IMR-90 (cell line): ENCODE measurements around the gene AK2. TPM values are rescaled to one million over a fixed set of nuclear protein-coding genes. Genes with fewer than 3 reads are reported as not detected.

ENCODE experiments used
- ATAC-seq: fragments of 200-7000 bp; cut with Tn5 transposase; 2 replicates; pipeline ENCODE4 v1.9.1; 2020; ENCODE audit warnings: low read depth, mild to moderate bottlenecking, moderate library complexity
- BruUV-seq: library from RNA; stranded (reverse); fragments of 400-500 nt; replicated peaks from 2 replicates; lab custom pipeline; 2021; lab: Mats Ljungman, UMichigan
- CTCF ChIA-PET: fragments of 300-600 bp; formaldehyde crosslinking; extraction: SDS; loops from one replicate; lab custom pipeline; 2021; ENCODE audit warnings: antibody characterized with exemption; lab: Yijun Ruan, JAX
- POLR2A ChIA-PET: fragments of 300-600 bp; sonication (Branson Sonifier 250); formaldehyde crosslinking; loops from one replicate; lab custom pipeline; 2022; ENCODE audit warnings: antibody characterized with exemption; ENCODE audit not compliant: unreplicated experiment; lab: Charles Lee
- DNase-seq: peaks from one replicate; pipeline ENCODE4 v3.0.0; 2013
- H2AFZ ChIP-seq: replicated peaks from 2 replicates; pipeline ENCODE3; 2013; ENCODE audit warnings: low read length, mild to moderate bottlenecking; ENCODE audit not compliant: poor library complexity
- H2AK5ac ChIP-seq: 2 replicates; pipeline ENCODE4 v1.6.1; 2013; ENCODE audit warnings: low read depth, low read length, inconsistent platforms
- H2AK9ac ChIP-seq: replicated peaks from 2 replicates; pipeline ENCODE3; 2013; ENCODE audit warnings: mild to moderate bottlenecking, low read depth, low read length, moderate library complexity; ENCODE audit not compliant: poor library complexity
- H2BK120ac ChIP-seq: 2 replicates; pipeline ENCODE4 v1.6.1; 2013; ENCODE audit warnings: low read depth, low read length, inconsistent platforms
- H2BK15ac ChIP-seq: 3 replicates; pipeline ENCODE4 v1.6.1; 2013; ENCODE audit warnings: low read depth, low read length, inconsistent platforms
- H2BK20ac ChIP-seq: 2 replicates; pipeline ENCODE4 v1.6.1; 2013; ENCODE audit warnings: low read depth, mild to moderate bottlenecking, inconsistent platforms, low read length, moderate library complexity
- H2BK5ac ChIP-seq: 2 replicates; pipeline ENCODE4 v1.6.1; 2013; ENCODE audit warnings: mild to moderate bottlenecking, low read depth, low read length, inconsistent platforms; ENCODE audit not compliant: poor library complexity, severe bottlenecking
- H3K14ac ChIP-seq: replicated peaks from 2 replicates; pipeline ENCODE4 v1.6.1; 2013; ENCODE audit warnings: low read depth, low read length, inconsistent platforms
- H3K18ac ChIP-seq: 2 replicates; pipeline ENCODE4 v1.6.1; 2013; ENCODE audit warnings: low read depth, low read length, control low read depth
- H3K23ac ChIP-seq: 2 replicates; pipeline ENCODE4 v1.6.1; 2013; ENCODE audit warnings: low read depth, low read length, inconsistent platforms
- H3K27ac ChIP-seq: 2 replicates; pipeline ENCODE4 v1.5.1; 2013; ENCODE audit warnings: mild to moderate bottlenecking, control low read depth, low read length; ENCODE audit not compliant: insufficient read depth
- H3K27me3 ChIP-seq: 2 replicates; pipeline ENCODE4 v1.6.1; 2013; ENCODE audit warnings: low read length; ENCODE audit not compliant: control insufficient read depth, insufficient read depth
- H3K36me3 ChIP-seq: 2 replicates; pipeline ENCODE4 v1.6.1; 2013; ENCODE audit warnings: low read length, mixed read lengths; ENCODE audit not compliant: control insufficient read depth, insufficient read depth
- H3K4ac ChIP-seq: 2 replicates; pipeline ENCODE4 v1.6.1; 2013; ENCODE audit warnings: low read depth, low read length, inconsistent platforms
- H3K4me1 ChIP-seq: 2 replicates; pipeline ENCODE4 v1.6.1; 2013; ENCODE audit warnings: low read length, mixed read lengths; ENCODE audit not compliant: control insufficient read depth, insufficient read depth
- H3K4me2 ChIP-seq: 2 replicates; pipeline ENCODE4 v1.6.1; 2013; ENCODE audit warnings: low read depth, mild to moderate bottlenecking, control low read depth, low read length, moderate library complexity
- H3K4me3 ChIP-seq: 2 replicates; pipeline ENCODE4 v1.5.1; 2013; ENCODE audit warnings: low read depth, mild to moderate bottlenecking, control low read depth, low read length, moderate library complexity; ENCODE audit not compliant: insufficient read depth
- H3K56ac ChIP-seq: 2 replicates; pipeline ENCODE4 v1.6.1; 2013; ENCODE audit warnings: low read length, inconsistent platforms; ENCODE audit not compliant: insufficient read depth; ENCODE audit errors: extremely low read depth
- H3K79me1 ChIP-seq, 2 experiments: 2 replicates each; pipeline ENCODE4 v1.6.1; 2013; ENCODE audit warnings: low read length in 2 of 2, inconsistent platforms in 1 of 2, low read depth in 1 of 2
- H3K9ac ChIP-seq: 2 replicates; pipeline ENCODE4 v1.6.1; 2013; ENCODE audit warnings: low read depth, low read length, control low read depth
- H3K9me1 ChIP-seq: 2 replicates; pipeline ENCODE4 v1.6.1; 2013; ENCODE audit warnings: low read length, inconsistent platforms; ENCODE audit not compliant: insufficient read depth
- H3K9me3 ChIP-seq: 2 replicates; pipeline ENCODE4 v1.6.1; 2013; ENCODE audit warnings: low read length; ENCODE audit not compliant: control insufficient read depth, insufficient read depth
- H4K20me1 ChIP-seq: 2 replicates; pipeline ENCODE4 v1.6.1; 2013; ENCODE audit warnings: low read length, inconsistent platforms; ENCODE audit not compliant: insufficient read depth
- H4K5ac ChIP-seq: 2 replicates; pipeline ENCODE4 v1.6.1; 2013; ENCODE audit warnings: mild to moderate bottlenecking, low read depth, low read length, control low read depth
- H4K8ac ChIP-seq, 2 experiments: 2 replicates each; pipeline ENCODE4 v1.6.1; 2013; ENCODE audit warnings: low read depth in 2 of 2, low read length in 2 of 2, control low read depth in 1 of 2, inconsistent platforms in 1 of 2
- H4K91ac ChIP-seq: 2 replicates; pipeline ENCODE4 v1.6.1; 2013; ENCODE audit warnings: low read depth, low read length, inconsistent platforms; ENCODE audit not compliant: insufficient read depth
- BHLHE40 ChIP-seq: fragments of 150-350 bp; IDR thresholded peaks from 2 replicates; pipeline ENCODE4 v1.6.1; 2016; ENCODE audit warnings: mild to moderate bottlenecking, low read depth, low read length
- CEBPB ChIP-seq: IDR thresholded peaks from 2 replicates; pipeline ENCODE4 v1.6.1; 2012; ENCODE audit warnings: low read depth, low read length, improper control_type of control experiment
- CTCF ChIP-seq: conservative IDR thresholded peaks from 2 replicates; pipeline ENCODE4 v1.5.1; 2012; ENCODE audit warnings: mild to moderate bottlenecking, low read depth, low read length, improper control_type of control experiment
- ELK1 ChIP-seq: fragments of 150-350 bp; IDR thresholded peaks from 2 replicates; pipeline ENCODE4 v1.6.1; 2016; ENCODE audit warnings: low read depth, mild to moderate bottlenecking, low read length, moderate library complexity, borderline replicate concordance
- MAZ ChIP-seq: IDR thresholded peaks from 2 replicates; pipeline ENCODE4 v1.6.1; 2012; ENCODE audit warnings: low read depth, mild to moderate bottlenecking, low read length, improper control_type of control experiment, moderate library complexity, borderline replicate concordance
- POLR2A ChIP-seq: IDR thresholded peaks from 2 replicates; pipeline ENCODE4 v1.6.1; 2012; ENCODE audit warnings: mild to moderate bottlenecking, low read depth, low read length
- RAD21 ChIP-seq: IDR thresholded peaks from 2 replicates; pipeline ENCODE4 v1.6.1; 2012; ENCODE audit warnings: low read length, improper control_type of control experiment
- SMC3 ChIP-seq: fragments of 150-350 bp; IDR thresholded peaks from 2 replicates; pipeline ENCODE4 v1.6.1; 2016; ENCODE audit warnings: low read depth, mild to moderate bottlenecking, antibody characterized with exemption, low read length, moderate library complexity
- USF2 ChIP-seq: fragments of 150-350 bp; IDR thresholded peaks from 2 replicates; pipeline ENCODE4 v1.6.1; 2017; ENCODE audit warnings: mild to moderate bottlenecking, antibody characterized with exemption, low read length, low read depth
- WGBS, 2 experiments: methylation state at CpG; one replicate each; pipeline versions ENCODE4 v1.1.5 to v1.1.7; 2013; ENCODE audit warnings: missing lambda C conversion rate in 2 of 2; ENCODE audit not compliant: insufficient read length in 1 of 2; ENCODE audit errors: extremely low coverage in 2 of 2; 5-methylcytosine and 5-hydroxymethylcytosine counted together
- dilution Hi-C: fragments of 300-500 bp; cut with HindIII; formaldehyde crosslinking; loops from one replicate; pipeline ENCODE4 v1.14.3; 2018; ENCODE audit warnings: low sequenced_read_pairs; ENCODE audit not compliant: unreplicated experiment
- in situ Hi-C: fragments of 300-500 bp; cut with MboI; formaldehyde crosslinking; loops from 3 replicates; pipeline ENCODE4 v1.14.3; 2019; ENCODE audit warnings: low sequenced_read_pairs, inconsistent platforms, mixed read lengths
- intact Hi-C: fragments of 100-400 bp; cut with micrococcal nuclease; formaldehyde crosslinking; loops from 2 replicates; pipeline ENCODE4 v1.10.0; 2022
- polyA plus RNA-seq, 3 experiments: library from polyadenylated mRNA; depleted of rRNA; stranded (reverse); fragments of >200 nt; gene quantifications; 2 replicates each; pipeline ENCODE4 v1.2.3, GENCODE V29; 2012; ENCODE audit warnings: low replicate concordance in 1 of 3
- total RNA-seq: library from RNA; depleted of rRNA; stranded (reverse); fragments of >200 nt; gene quantifications from 2 replicates; pipeline ENCODE4 v1.2.3, GENCODE V29; 2012

Gene AK2
- total and polyA plus RNA-seq, 2 of the 4 experiments (the other 2 are of a cell fraction): 118 to 203 TPM

GRCh38 chr1:33017175-33017574, 19.5 kb downstream of the AK2 start:
- intact Hi-C loops: no loop called here
- no peak overlapping the region for H3K23ac ChIP-seq
- WGBS, 2 experiments: no CpG with 5 or more reads among the region's 2 CpGs

More at GRCh38 chr1:33017175-33017574, 19.5 kb downstream of the AK2 start:
- Histone ChIP-seq H2BK20ac (no peak overlapping the region), H4K20me1 (no peaks in the 10 kb centered on the region), H3K36me3 (peaks cover 53% of the 10 kb centered on the region), H3K14ac (no peak overlapping the region), H3K4ac (no peak overlapping the region), H3K9me1 (peaks cover 3% of the 10 kb centered on the region; the same call in 1 of the 2 replicates), H3K9ac (no peak overlapping the region), H2BK5ac (no peak overlapping the region), H3K9me3 (no peaks in the 10 kb centered on the region), H3K4me3 (no peak overlapping the region), H2AFZ (no peak overlapping the region), H3K56ac (no peak overlapping the region), H4K91ac (no peak overlapping the region), H3K18ac (no peak overlapping the region), H2AK9ac (no peak overlapping the region), H2AK5ac (no peak overlapping the region), H3K4me1 (no peaks in the 10 kb centered on the region), H2BK120ac (no peak overlapping the region), H3K4me2 (no peak overlapping the region), H3K79me1 (peaks cover 3 to 9% of the 10 kb centered on the region in 2 experiments; a peak in 3 of 4 replicates), H4K8ac (no peak overlapping the region), H3K27me3 (no peaks in the 10 kb centered on the region), H3K27ac (no peak overlapping the region), H4K5ac (no peak overlapping the region), H2BK15ac (no peak overlapping the region)
- in situ Hi-C loops (no loop called here), dilution Hi-C loops (no loop called here)
- ChIA-PET POLR2A (no interaction called here), CTCF (no interaction called here)
- BruUV-seq: no TSS peak
- DNase-seq (no peak), ATAC-seq (no peak)
- TF ChIP-seq CTCF (no peak), POLR2A (no peak), RAD21 (no peak), CEBPB (no peak), BHLHE40 (no peak), SMC3 (no peak), MAZ (no peak), USF2 (no peak), ELK1 (no peak)
